ENCODE data around the gene BDKRB2.

Gene BDKRB2

GRCh38 chr14:96272777-96273473 is 68.3 kb downstream of the BDKRB2 start:
- no peak for DNase-seq (ENCODE audit: low read depth)

DNA sequence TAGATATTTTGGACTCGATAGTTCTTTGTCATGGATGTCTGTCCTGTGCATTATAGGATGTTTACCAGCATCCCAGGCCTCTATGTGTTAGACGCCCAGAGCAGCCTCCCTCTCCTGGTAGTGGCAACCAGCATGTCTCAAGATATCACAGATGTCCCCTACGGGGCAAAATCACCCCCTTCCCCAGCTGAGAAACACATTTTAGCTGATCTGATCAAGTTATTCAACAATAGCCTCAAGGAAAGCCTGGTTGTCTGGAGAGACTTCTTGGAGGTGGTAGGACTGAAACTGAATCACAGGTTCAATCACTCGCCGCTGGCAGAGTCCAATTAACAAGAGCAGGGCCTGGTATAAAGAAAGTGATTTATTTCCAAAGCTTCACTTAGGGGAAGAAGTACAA is 69.0 kb downstream of the BDKRB2 start:
- no peak for DNase-seq (ENCODE audit: low read depth)

DNA sequence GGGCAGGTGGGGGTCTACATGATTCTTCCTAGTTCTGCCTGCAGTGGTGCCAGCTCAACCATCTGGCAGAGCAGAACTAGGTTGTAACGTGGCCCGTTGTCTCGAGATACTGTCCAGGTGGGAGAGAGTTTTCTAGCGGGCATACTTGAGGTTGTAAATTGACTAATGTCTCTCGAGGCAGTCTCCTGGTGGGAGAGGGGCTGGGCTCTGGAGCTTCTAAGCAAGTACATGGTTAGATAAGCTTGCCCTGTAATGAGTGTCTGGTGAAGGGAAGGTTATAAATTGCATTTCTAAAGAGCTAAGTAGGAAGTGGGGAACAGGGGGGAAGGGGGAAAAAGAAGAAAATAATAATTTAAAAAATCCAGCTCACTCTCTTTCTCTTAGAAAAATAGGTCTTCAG is 69.5 kb downstream of the BDKRB2 start:
- DNase-seq (ENCODE audit: low read depth), result no peak

DNA sequence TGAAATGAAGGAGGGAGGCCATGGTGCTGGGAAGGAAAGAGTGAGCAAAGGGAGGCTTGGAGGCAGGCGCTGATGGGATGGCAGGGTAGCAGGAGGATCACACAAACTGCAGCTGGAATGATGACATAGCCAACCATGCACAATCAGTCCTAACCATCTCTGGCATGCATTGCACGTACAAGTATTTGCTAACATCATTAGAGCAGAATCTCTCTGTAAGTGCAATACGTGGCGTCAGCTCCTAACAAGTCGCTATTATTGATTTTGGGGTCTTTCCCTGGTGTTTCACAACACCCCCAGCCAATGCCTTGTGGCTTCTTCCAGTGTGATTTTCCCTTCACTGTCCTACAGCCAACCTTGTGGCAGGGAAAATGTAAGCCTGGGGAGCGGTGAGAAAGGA is 69.9 kb downstream of the BDKRB2 start:
- DNase-seq (ENCODE audit: low read depth), result no peak

- peak; percentile 54 for DNase-seq (ENCODE audit: low read depth)
These were observed 70.8 kb downstream of the BDKRB2 start for GRCh38 chr14:96275177-96276112.

GRCh38 chr14:96277890-96278289 is 73.3 kb downstream of the BDKRB2 start:
- DNase-seq (ENCODE audit: low read depth), result no peak

DNA sequence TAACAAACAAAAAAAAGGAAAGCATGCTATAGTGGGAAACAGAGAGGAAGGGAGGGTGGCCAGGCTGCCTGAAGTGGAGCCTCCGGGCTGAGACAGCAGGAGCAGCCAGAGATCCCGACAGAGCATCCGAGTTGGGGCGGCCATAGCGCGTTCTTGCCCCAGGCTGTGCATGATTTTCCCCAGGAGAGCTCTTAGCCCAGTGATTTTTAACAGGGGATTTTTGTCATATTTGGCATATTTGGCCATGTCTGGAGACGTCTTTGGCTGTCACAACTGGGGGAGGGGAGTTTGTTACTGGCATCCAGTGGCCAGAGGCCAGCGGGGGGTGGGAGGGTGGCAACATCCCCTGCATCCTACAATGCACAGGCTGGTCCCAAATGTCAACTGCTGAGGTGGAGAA is 74.9 kb downstream of the BDKRB2 start:
- no peak for DNase-seq (ENCODE audit: low read depth)

- DNase-seq (ENCODE audit: low read depth), result no peak
These were observed 75.5 kb downstream of the BDKRB2 start for GRCh38 chr14:96280104-96280503.

DNA sequence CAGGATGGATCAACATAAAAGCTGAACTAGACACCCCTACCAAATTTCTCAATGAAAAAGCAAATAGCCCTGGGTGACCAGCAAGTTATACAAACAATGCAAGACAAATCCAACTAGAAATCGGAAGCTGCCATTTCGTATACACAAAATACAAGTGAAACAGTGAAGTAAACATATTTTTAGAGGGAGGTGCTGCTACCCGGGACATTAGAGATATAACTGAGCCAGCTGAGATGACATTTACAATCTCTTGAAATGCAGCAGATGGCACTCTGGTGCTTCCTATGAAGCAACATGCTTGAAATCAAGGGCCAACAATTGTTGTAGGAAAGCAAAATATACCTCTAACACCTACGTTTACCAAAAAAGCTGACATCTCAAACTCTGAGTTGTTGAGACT is 76.8 kb downstream of the BDKRB2 start:
- no peak for DNase-seq (ENCODE audit: low read depth)

- no peak for DNase-seq (ENCODE audit: low read depth)
These were observed 79.4 kb downstream of the BDKRB2 start for GRCh38 chr14:96284008-96284407.

GRCh38 chr14:96284430-96284829 is 79.8 kb downstream of the BDKRB2 start:
- DNase-seq (ENCODE audit: low read depth), result no peak

GRCh38 chr14:96285667-96286066 is 81.0 kb downstream of the BDKRB2 start:
- no peak for DNase-seq (ENCODE audit: low read depth)

DNA sequence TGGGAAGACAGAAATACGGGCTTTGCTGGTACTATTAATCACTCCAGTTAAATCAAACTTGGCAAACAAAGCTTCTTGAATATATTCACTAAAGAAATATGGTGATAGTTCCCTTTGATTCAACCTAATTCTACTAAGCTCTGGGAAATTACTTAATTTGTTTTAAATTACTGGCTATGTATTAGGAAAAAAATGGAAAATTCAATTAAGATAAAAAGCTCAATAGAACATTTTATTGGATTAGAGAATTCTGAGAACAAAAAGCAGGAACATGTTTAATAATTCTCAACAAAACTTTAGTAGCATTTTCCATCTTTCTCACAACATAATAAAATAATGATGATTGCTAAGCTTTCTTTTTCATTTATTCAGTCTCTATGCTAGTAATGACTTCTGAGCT is 81.6 kb downstream of the BDKRB2 start:
- DNase-seq (ENCODE audit: low read depth), result no peak

GRCh38 chr14:96287856-96288255 is 83.2 kb downstream of the BDKRB2 start:
- no peak for DNase-seq (ENCODE audit: low read depth)
